Stomach (tissue), 4 donors: Measurements from ENCODE around the gene BPIFB6.

Experiments
- CTCF ChIP-seq, 7 experiments: fragments of 450-650 bp in 4 of 7; fragments of 200-600 bp in 3 of 7; sonication (generic) in 3 of 7; IDR thresholded peaks; one replicate each; pipeline ENCODE4 v1.5.1; 2016 to 2019; ENCODE audit warnings: antibody characterized with exemption in 7 of 7, control low read depth in 2 of 7, mild to moderate bottlenecking in 1 of 7
- EP300 ChIP-seq: sonication (generic); formaldehyde crosslinking; IDR thresholded peaks from one replicate; pipeline ENCODE4 v1.6.1; 2017; ENCODE audit warnings: antibody characterized with exemption
- POLR2A ChIP-seq, 4 donors: fragments of 450-650 bp; IDR thresholded peaks; one replicate each; pipeline ENCODE4 v1.6.1; 2016; ENCODE audit warnings: antibody characterized with exemption in 4 of 4, control low read depth in 2 of 4, mild to moderate bottlenecking in 1 of 4, moderate library complexity in 1 of 4

DNA sequence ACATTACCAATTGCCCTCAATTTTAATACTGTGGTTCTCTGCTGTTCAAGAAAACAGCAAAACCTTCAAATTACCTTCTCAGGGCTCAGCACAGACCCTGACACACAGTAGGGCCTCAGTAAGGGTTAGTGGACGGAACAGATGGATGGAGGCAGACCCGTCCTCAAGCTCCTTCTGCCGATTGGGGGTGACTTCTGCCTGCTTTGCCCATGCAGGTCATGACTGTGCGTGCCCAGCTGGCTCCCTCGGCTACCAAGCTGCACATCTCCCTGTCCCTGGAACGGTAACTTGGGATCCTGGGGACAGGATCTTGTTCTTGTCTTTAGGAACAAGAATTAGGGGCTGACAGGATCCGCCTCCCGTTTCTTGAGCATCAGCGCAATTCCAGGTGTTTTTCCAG, 38.2 kb downstream of the BPIFB6 start:
- TF ChIP-seq POLR2A (IDR thresholded peaks at IDR 0.05) = no peak
- no peak for TF ChIP-seq CTCF (IDR thresholded peaks at IDR 0.05)
- TF ChIP-seq EP300 = no peak
